NCI-H748 (cell line): ENCODE results near the gene HSD17B3.
A peak's percentile ranks its signal among the peaks of the same experiment; 100 is the strongest.
"Not testable (repeated sequence)": the region's sequence is repeated elsewhere in the genome, so short reads cannot be mapped to it uniquely, and the experiment has no call there.

ENCODE experiments used
- DNase-seq: peaks from one replicate; lab custom pipeline; 2025; ENCODE audit not compliant: unreplicated experiment; lab: John Stamatoyannopoulos, UW

HSD17B3 gene

GRCh38 chr9:96236854-96237550 lies 65.0 kb downstream of the HSD17B3 start:
- DNase-seq: no peak

- not testable (repeated sequence) for DNase-seq
Observed at GRCh38 chr9:96236337-96236736, 65.6 kb downstream of the HSD17B3 start.

- peak; percentile 52 for DNase-seq
Observed at GRCh38 chr9:96232539-96233241, 69.3 kb downstream of the HSD17B3 start.

GRCh38 chr9:96232164-96232538 lies 69.8 kb downstream of the HSD17B3 start:
- no peak for DNase-seq

GRCh38 chr9:96230002-96230401 lies 72.0 kb downstream of the HSD17B3 start:
- DNase-seq: no peak

GRCh38 chr9:96222132-96222531 lies 79.8 kb downstream of the HSD17B3 start:
- peak; percentile 12 for DNase-seq

- no peak for DNase-seq
Observed at GRCh38 chr9:96219900-96220257, 82.1 kb downstream of the HSD17B3 start.

- DNase-seq: no peak
Observed at GRCh38 chr9:96219026-96219899, 82.7 kb downstream of the HSD17B3 start.

GRCh38 chr9:96217754-96218693 lies 84.0 kb downstream of the HSD17B3 start:
- peak; percentile 75 for DNase-seq

- no peak for DNase-seq
Observed at GRCh38 chr9:96217294-96217707, 84.7 kb downstream of the HSD17B3 start.

GRCh38 chr9:96216583-96216982 lies 85.4 kb downstream of the HSD17B3 start:
- no peak for DNase-seq

- DNase-seq: no peak
Observed at GRCh38 chr9:96215841-96216240, 86.1 kb downstream of the HSD17B3 start.

GRCh38 chr9:96214635-96215034 lies 87.3 kb downstream of the HSD17B3 start:
- DNase-seq: no peak

GRCh38 chr9:96209407-96210271 lies 92.3 kb downstream of the HSD17B3 start:
- DNase-seq: no peak

GRCh38 chr9:96206156-96206751 lies 95.7 kb downstream of the HSD17B3 start:
- no peak for DNase-seq

- no peak for DNase-seq
Observed at GRCh38 chr9:96204853-96205252, 97.1 kb downstream of the HSD17B3 start.

GRCh38 chr9:96203867-96204501 lies 98.0 kb downstream of the HSD17B3 start:
- no peak for DNase-seq

- DNase-seq: no peak
Observed at GRCh38 chr9:96202971-96203780, 98.8 kb downstream of the HSD17B3 start.
